MCF 10A (cell line): Measurements from ENCODE around the gene PKLR. TPM values are rescaled to one million over a fixed set of nuclear protein-coding genes. Genes with fewer than 3 reads are reported as not detected.

Source experiments
- BruUV-seq: library from RNA; stranded (reverse); fragments of 400-500 nt; replicated peaks from 2 replicates; lab custom pipeline; 2021; lab: Mats Ljungman, UMichigan
- CTCF ChIA-PET: fragments of 300-600 bp; sonication (Branson Sonifier 250); formaldehyde crosslinking; extraction: SDS; loops from one replicate; lab custom pipeline; 2021; ENCODE audit warnings: antibody characterized with exemption, inconsistent platforms; lab: Yijun Ruan, JAX
- POLR2A ChIA-PET: fragments of 300-600, 350-650 bp; sonication (Branson Sonifier 250); formaldehyde crosslinking; extraction: SDS; loops from one replicate; lab custom pipeline; 2020; ENCODE audit warnings: antibody characterized with exemption, inconsistent platforms; lab: Yijun Ruan, JAX
- DNase-seq: peaks from one replicate; pipeline ENCODE4 v3.0.0-alpha.2; 2018; ENCODE audit not compliant: unreplicated experiment
- H3K27ac Mint-ChIP-seq: one replicate; pipeline ENCODE4 v1.8.0; 2022; ENCODE audit warnings: mild to moderate bottlenecking, low read depth, mixed read lengths; ENCODE audit not compliant: unreplicated experiment
- H3K27me3 Mint-ChIP-seq: one replicate; pipeline ENCODE4 v1.8.0; 2022; ENCODE audit warnings: mixed read lengths; ENCODE audit not compliant: insufficient read depth, unreplicated experiment
- H3K36me3 Mint-ChIP-seq: one replicate; pipeline ENCODE4 v1.8.0; 2022; ENCODE audit warnings: mild to moderate bottlenecking, moderate library complexity, mixed read lengths; ENCODE audit not compliant: insufficient read depth, unreplicated experiment
- H3K4me1 Mint-ChIP-seq: one replicate; pipeline ENCODE4 v1.8.0; 2022; ENCODE audit warnings: mixed read lengths; ENCODE audit not compliant: insufficient read depth, unreplicated experiment
- H3K4me3 Mint-ChIP-seq: one replicate; pipeline ENCODE4 v1.8.0; 2022; ENCODE audit warnings: mild to moderate bottlenecking, moderate library complexity, mixed read lengths; ENCODE audit not compliant: unreplicated experiment
- H3K9me3 Mint-ChIP-seq: one replicate; pipeline ENCODE4 v1.8.0; 2022; ENCODE audit warnings: mixed read lengths; ENCODE audit not compliant: unreplicated experiment
- intact Hi-C: fragments of 100-400 bp; cut with micrococcal nuclease; formaldehyde crosslinking; loops from 2 replicates; pipeline ENCODE4 v1.14.1; 2022
- total RNA-seq: library from RNA; stranded (reverse); gene quantifications from 2 replicates; pipeline ENCODE4 v1.2.3, GENCODE V29; 2022
- TF ChIP-seq, protein P1 (sequence below): fragments of 200-600 bp; IDR thresholded peaks from one replicate; pipeline ENCODE4 v1.8.0; 2022; ENCODE audit warnings: antibody characterized with exemption, mild to moderate bottlenecking; ENCODE audit not compliant: unreplicated experiment

The PKLR gene
- total RNA-seq, 1 experiment from 2014 or later: not detected

DNA sequence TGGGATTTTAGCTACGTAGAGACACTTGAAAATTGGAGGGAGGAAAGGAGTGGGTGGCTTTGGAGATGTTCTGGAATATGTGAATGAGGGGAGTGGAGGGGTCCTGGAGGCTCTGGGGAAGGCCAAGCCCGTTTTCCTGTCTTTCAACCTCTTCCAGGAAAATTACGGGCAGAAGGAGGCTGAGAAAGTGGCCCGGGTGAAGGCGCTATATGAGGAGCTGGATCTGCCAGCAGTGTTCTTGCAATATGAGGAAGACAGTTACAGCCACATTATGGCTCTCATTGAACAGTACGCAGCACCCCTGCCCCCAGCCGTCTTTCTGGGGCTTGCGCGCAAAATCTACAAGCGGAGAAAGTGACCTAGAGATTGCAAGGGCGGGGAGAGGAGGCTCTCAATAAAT is 19.0 kb upstream of the PKLR start:
- intact Hi-C loops: loop anchor here (5.0 kb wide), 1 partner anchor 272 kb away; no protein-coding TSS in a partner anchor
- peak overlapping the region; percentile 8 for H3K4me3 Mint-ChIP-seq
- H3K4me1 Mint-ChIP-seq: peaks cover 18% of the 10 kb centered on the region
- H3K36me3 Mint-ChIP-seq: peaks cover 47% of the 10 kb centered on the region
- H3K9me3 Mint-ChIP-seq: no peaks in the 10 kb centered on the region
- H3K27ac Mint-ChIP-seq: peak overlapping the region; percentile 40
- ChIA-PET POLR2A (interaction anchor here (1.3 to 10.5 kb wide), 3 partner anchors 9 to 70 kb away, joined by 4 to 103 read pairs (median 4); partner anchors contain the start of gene FDPS), CTCF (interaction anchor here (1.6 to 10.2 kb wide), 3 partner anchors 12 to 70 kb away, joined by 8 to 163 read pairs (median 34); partner anchors contain the start of gene FDPS)
- TF ChIP-seq, protein P1, sequence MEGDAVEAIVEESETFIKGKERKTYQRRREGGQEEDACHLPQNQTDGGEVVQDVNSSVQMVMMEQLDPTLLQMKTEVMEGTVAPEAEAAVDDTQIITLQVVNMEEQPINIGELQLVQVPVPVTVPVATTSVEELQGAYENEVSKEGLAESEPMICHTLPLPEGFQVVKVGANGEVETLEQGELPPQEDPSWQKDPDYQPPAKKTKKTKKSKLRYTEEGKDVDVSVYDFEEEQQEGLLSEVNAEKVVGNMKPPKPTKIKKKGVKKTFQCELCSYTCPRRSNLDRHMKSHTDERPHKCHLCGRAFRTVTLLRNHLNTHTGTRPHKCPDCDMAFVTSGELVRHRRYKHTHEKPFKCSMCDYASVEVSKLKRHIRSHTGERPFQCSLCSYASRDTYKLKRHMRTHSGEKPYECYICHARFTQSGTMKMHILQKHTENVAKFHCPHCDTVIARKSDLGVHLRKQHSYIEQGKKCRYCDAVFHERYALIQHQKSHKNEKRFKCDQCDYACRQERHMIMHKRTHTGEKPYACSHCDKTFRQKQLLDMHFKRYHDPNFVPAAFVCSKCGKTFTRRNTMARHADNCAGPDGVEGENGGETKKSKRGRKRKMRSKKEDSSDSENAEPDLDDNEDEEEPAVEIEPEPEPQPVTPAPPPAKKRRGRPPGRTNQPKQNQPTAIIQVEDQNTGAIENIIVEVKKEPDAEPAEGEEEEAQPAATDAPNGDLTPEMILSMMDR: no peak
- H3K27me3 Mint-ChIP-seq: no peaks in the 10 kb centered on the region
- BruUV-seq: no TSS peak
- no peak for DNase-seq

DNA sequence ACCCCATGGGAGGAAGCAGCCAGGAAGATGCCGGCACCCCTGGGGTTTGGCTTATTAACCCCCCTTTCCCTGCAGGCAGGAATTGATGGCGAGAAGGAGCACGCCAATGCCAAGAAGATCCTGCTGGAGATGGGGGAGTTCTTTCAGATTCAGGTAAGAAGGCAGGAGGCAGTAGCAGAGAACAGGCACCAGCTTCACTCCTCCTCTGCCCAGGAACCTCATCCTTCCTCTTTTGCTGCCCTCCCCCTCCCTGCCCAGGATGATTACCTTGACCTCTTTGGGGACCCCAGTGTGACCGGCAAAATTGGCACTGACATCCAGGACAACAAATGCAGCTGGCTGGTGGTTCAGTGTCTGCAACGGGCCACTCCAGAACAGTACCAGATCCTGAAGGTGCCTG is 18.3 kb upstream of the PKLR start:
- POLR2A ChIA-PET: interaction anchor here (1.3 to 10.5 kb wide), 2 partner anchors 9 to 69 kb away, joined by 4 to 103 read pairs; partner anchors contain the start of gene FDPS
- BruUV-seq: no TSS peak
- intact Hi-C loops: no loop called here
- H3K4me1 Mint-ChIP-seq: peaks cover 18% of the 10 kb centered on the region
- H3K9me3 Mint-ChIP-seq: no peaks in the 10 kb centered on the region
- no peak for DNase-seq
- CTCF ChIA-PET: interaction anchor here (1.6 to 10.2 kb wide), 2 partner anchors 11 to 70 kb away, joined by 8 to 163 read pairs; partner anchors contain the start of gene FDPS
- no peaks in the 10 kb centered on the region for H3K27me3 Mint-ChIP-seq
- no peak overlapping the region for H3K27ac Mint-ChIP-seq
- no peak overlapping the region for H3K4me3 Mint-ChIP-seq
- TF ChIP-seq, protein P1: no peak
- peaks cover 54% of the 10 kb centered on the region for H3K36me3 Mint-ChIP-seq

DNA sequence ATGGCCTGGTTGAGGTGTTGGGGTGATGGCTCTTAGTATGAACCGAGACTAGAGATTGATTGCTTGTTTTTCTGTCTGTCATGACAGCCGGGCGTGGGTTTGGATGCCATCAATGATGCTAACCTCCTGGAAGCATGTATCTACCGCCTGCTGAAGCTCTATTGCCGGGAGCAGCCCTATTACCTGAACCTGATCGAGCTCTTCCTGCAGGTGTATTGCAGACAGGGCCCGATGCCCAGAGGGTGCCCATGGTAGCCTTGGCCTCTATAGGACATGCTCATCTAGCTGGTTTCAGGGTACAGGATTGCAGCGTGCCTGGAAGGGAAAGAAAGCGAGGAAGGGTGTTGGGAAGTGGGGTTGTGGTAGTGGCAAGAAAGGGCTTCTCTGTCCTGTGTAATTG is 16.8 kb upstream of the PKLR start:
- no peak overlapping the region for H3K4me3 Mint-ChIP-seq

DNA sequence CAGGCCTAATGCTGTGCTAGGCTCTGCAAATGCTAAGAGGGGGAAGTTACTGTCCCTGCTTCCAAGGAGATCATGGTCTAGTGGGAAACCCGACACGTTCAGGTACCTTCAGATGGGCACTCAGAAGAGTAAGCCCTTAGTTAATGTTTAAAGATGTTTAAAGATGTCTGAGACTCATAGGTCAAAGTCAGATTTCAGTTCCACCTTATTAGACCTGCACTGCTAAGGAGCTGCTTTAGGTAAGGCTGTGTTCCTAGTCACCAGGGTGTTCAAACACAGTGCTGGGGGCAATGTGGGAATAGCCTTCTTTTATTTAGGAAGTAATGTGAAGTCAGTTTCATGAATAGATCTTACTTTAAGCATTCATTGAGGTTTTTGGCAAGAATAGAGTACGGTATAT is 15.7 kb upstream of the PKLR start:
- DNase-seq: no peak
- CTCF ChIA-PET: interaction anchor here (0.9 to 10.2 kb wide), 3 partner anchors 59 to 255 kb away, joined by 4 to 163 read pairs (median 4); no protein-coding TSS in a partner anchor
- H3K9me3 Mint-ChIP-seq: no peaks in the 10 kb centered on the region
- peaks cover 77% of the 10 kb centered on the region for H3K36me3 Mint-ChIP-seq
- H3K4me1 Mint-ChIP-seq: peaks cover 20% of the 10 kb centered on the region
- POLR2A ChIA-PET: interaction anchor here (1.0 to 10.5 kb wide), 3 partner anchors 6 to 61 kb away, joined by 4 to 103 read pairs (median 5); partner anchors contain the start of genes ENTREP3, FDPS and SCAMP3
- no peak overlapping the region for H3K27ac Mint-ChIP-seq
- no peak overlapping the region for H3K4me3 Mint-ChIP-seq
- H3K27me3 Mint-ChIP-seq: no peaks in the 10 kb centered on the region
- intact Hi-C loops: no loop called here
- BruUV-seq: no TSS peak
- TF ChIP-seq, protein P1: no peak

More for the DNA sequence above, 16.8 kb upstream of the PKLR start:
- POLR2A ChIA-PET: interaction anchor here (0.7 to 10.5 kb wide), 5 partner anchors 7 to 79 kb away, joined by 3 to 103 read pairs (median 4); partner anchors contain the start of genes ENTREP3, FDPS and SCAMP3
- no peak for DNase-seq
- intact Hi-C loops: no loop called here
- Mint-ChIP-seq H3K9me3 (no peaks in the 10 kb centered on the region), H3K4me1 (peaks cover 25% of the 10 kb centered on the region), H3K36me3 (peaks cover 66% of the 10 kb centered on the region), H3K27me3 (no peaks in the 10 kb centered on the region), H3K27ac (no peak overlapping the region)
- CTCF ChIA-PET: interaction anchor here (10.2 kb wide), 1 partner anchor 68 kb away, joined by 163 read pairs; no protein-coding TSS in a partner anchor
- TF ChIP-seq, protein P1: no peak
- no TSS peak for BruUV-seq
